ENCODE data around the gene ARL6IP6. TPM values are rescaled to one million over a fixed set of nuclear protein-coding genes. Genes with fewer than 3 reads are reported as not detected.

Gene ARL6IP6
- total and polyA plus RNA-seq, 10 of the 15 experiments (the other 5 are each of a cell fraction or from before 2014, with no cell fraction given): 15.8 to 87.3 (median 28.4) TPM

- TF ChIP-seq PKNOX1 (IDR thresholded peaks at IDR 0.05): peak; percentile 99
- no peak for TF ChIP-seq ETV6 (conservative IDR thresholded peaks at IDR 0.05 in 1 of 2, IDR thresholded peaks at IDR 0.05 in 1 of 2; ENCODE audit: borderline replicate concordance in 1 of 2, low read depth in 1 of 2)
- peak; percentile 77 for TF ChIP-seq FOS (IDR thresholded peaks at IDR 0.05; ENCODE audit: borderline replicate concordance, extremely low read depth, insufficient read length)
- TF ChIP-seq TCF12 (IDR thresholded peaks at IDR 0.05; ENCODE audit: low read depth, low read length): 0 out of 2 replicates have a peak, but pooled peaks have one; percentile 2
- peak; percentile 77 for TF ChIP-seq NKRF (conservative IDR thresholded peaks at IDR 0.05)
- no peak for TF ChIP-seq CHD1 (IDR thresholded peaks at IDR 0.05; ENCODE audit: low read depth, low read length)
- TF ChIP-seq ZZZ3 (IDR thresholded peaks at IDR 0.05; ENCODE audit: control insufficient read depth, insufficient read length, low read depth): no peak
- peak; percentile 35; the same call in 1 of the 2 replicates for TF ChIP-seq NRF1 (conservative IDR thresholded peaks at IDR 0.05; ENCODE audit: low read depth, low read length)
- no peak for TF ChIP-seq E2F8 (IDR thresholded peaks at IDR 0.05; ENCODE audit: low read depth, partially characterized antibody)
- no peak for TF ChIP-seq ASH2L (IDR thresholded peaks at IDR 0.05; ENCODE audit: borderline replicate concordance, low read depth)
- no peak for TF ChIP-seq RBBP5 (conservative IDR thresholded peaks at IDR 0.05)
- peak; percentile 26; the same call in 1 of the 2 replicates for TF ChIP-seq MAX (IDR thresholded peaks at IDR 0.05; ENCODE audit: low read depth, low read length)
- no peak for TF ChIP-seq ZNF622 (IDR thresholded peaks at IDR 0.05)
- TF ChIP-seq ZBED1 (IDR thresholded peaks at IDR 0.05; ENCODE audit: borderline replicate concordance): no peak
- TF ChIP-seq JUNB (IDR thresholded peaks at IDR 0.05): no peak; the same call in 1 of the 2 replicates
- TF ChIP-seq ZBTB11 (CRISPR knock-in tag; IDR thresholded peaks at IDR 0.05): no peak
- TF ChIP-seq RAD51 (IDR thresholded peaks at IDR 0.05): no peak
- no peak for TF ChIP-seq IRF5 (IDR thresholded peaks at IDR 0.05; ENCODE audit: borderline replicate concordance)
These were observed 968 bp upstream of the ARL6IP6 start, which contains the start of gene PRPF40A (continued) for GRCh38 chr2:152717228-152718075.
